Endodermal cell (in vitro differentiated cells): ENCODE measurements around the gene SBF2. TPM values are rescaled to one million over a fixed set of nuclear protein-coding genes. Genes with fewer than 3 reads are reported as not detected.
"Not testable (repeated sequence)": the region's sequence is repeated elsewhere in the genome, so short reads cannot be mapped to it uniquely, and the experiment has no call there.

Source experiments
- DNase-seq: peaks from one replicate; pipeline ENCODE4 v3.0.0-alpha.2; 2017
- H3K27ac ChIP-seq: 2 replicates; pipeline ENCODE4 v1.5.1; 2013; ENCODE audit warnings: mild to moderate bottlenecking, low read depth, low read length, moderate library complexity
- H3K27me3 ChIP-seq: 2 replicates; pipeline ENCODE4 v1.6.1; 2013; ENCODE audit warnings: mild to moderate bottlenecking, low read length, moderate library complexity; ENCODE audit not compliant: insufficient read depth, control insufficient read depth, poor library complexity, severe bottlenecking
- H3K36me3 ChIP-seq: 2 replicates; pipeline ENCODE4 v1.7.0; 2013; ENCODE audit warnings: mild to moderate bottlenecking, low read length, moderate library complexity; ENCODE audit not compliant: control insufficient read depth, insufficient read depth
- H3K4me1 ChIP-seq: one replicate; pipeline ENCODE4 v1.7.0; 2013; ENCODE audit warnings: low read length; ENCODE audit not compliant: control insufficient read depth, insufficient read depth
- H3K4me3 ChIP-seq: 2 replicates; pipeline ENCODE4 v1.5.1; 2013; ENCODE audit warnings: mild to moderate bottlenecking, low read length, moderate library complexity
- H3K9ac ChIP-seq: 2 replicates; pipeline ENCODE4 v1.6.1; 2013; ENCODE audit warnings: mild to moderate bottlenecking, low read length, moderate library complexity; ENCODE audit not compliant: poor library complexity, severe bottlenecking; ENCODE audit errors: extremely low read depth
- H3K9me3 ChIP-seq: 2 replicates; pipeline ENCODE4 v1.6.1; 2013; ENCODE audit warnings: mild to moderate bottlenecking, low read length, moderate library complexity; ENCODE audit not compliant: control insufficient read depth
- H3K27ac Mint-ChIP-seq: 2 replicates; pipeline ENCODE4 v1.8.0; 2020; ENCODE audit warnings: mixed read lengths
- H3K27me3 Mint-ChIP-seq: 2 replicates; pipeline ENCODE4 v1.8.0; 2021; ENCODE audit warnings: mild to moderate bottlenecking, mixed read lengths; ENCODE audit not compliant: insufficient read depth
- H3K36me3 Mint-ChIP-seq: 2 replicates; pipeline ENCODE4 v1.8.0; 2020; ENCODE audit warnings: low read depth, mixed read lengths
- H3K4me1 Mint-ChIP-seq: 2 replicates; pipeline ENCODE4 v1.8.0; 2020; ENCODE audit warnings: mixed read lengths
- H3K4me3 Mint-ChIP-seq: 2 replicates; pipeline ENCODE4 v1.8.0; 2020; ENCODE audit warnings: mild to moderate bottlenecking, moderate library complexity, mixed read lengths
- H3K9me3 Mint-ChIP-seq: 2 replicates; pipeline ENCODE4 v1.8.0; 2020; ENCODE audit warnings: mild to moderate bottlenecking, mixed read lengths
- WGBS, 2 experiments: methylation state at CpG; one replicate each; pipeline versions ENCODE4 v1.1.5 to v1.1.7; 2013; ENCODE audit warnings: missing lambda C conversion rate in 2 of 2, mixed read lengths in 1 of 2; ENCODE audit not compliant: insufficient coverage in 1 of 2, insufficient read length in 1 of 2; 5-methylcytosine and 5-hydroxymethylcytosine counted together
- total RNA-seq, 2 donors: library from RNA; stranded (reverse); fragmentation: NEBNext Ultra II Directional in 1 of 2; extraction: Animal tissue kit (Norgen Biotek cat#: 25700) in 1 of 2; gene quantifications; 2 replicates in 1 of 2; 3 replicates in 1 of 2; pipeline ENCODE4 v1.2.1, GENCODE V29; 2021
- TF ChIP-seq, protein P1 (sequence below): fragments of 200-600 bp; sonication (generic); conservative IDR thresholded peaks from 2 replicates; pipeline ENCODE4 v1.5.0; 2021; ENCODE audit warnings: antibody characterized with exemption, mild to moderate bottlenecking

SBF2 gene
- total RNA-seq, 2 donors from 2014 or later, result 27.1 to 32.5 TPM

DNA sequence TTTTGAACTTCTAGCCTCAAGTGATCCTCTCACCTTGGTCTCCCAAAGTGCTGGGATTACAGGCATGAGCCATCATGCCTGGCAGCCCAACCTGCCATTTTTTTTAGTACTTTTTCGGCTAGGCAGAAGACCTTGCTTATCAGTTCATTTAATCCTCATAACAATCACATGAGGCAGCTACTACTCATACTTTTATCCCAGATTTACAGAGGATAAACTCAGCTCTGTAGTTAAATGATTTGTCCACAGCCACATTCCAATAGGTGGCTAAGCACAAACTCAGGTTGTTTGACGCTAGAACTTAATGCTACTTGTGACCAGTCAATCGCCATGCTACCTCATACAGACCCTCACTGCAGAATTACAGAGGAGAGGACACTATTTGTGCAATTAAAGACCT lies 28.1 kb downstream of the SBF2 start:
- Mint-ChIP-seq H3K9me3 (no peaks in the 10 kb centered on the region), H3K27ac (no peak overlapping the region), H3K27me3 (no peaks in the 10 kb centered on the region), H3K4me3 (no peak overlapping the region), H3K36me3 (peaks cover 6% of the 10 kb centered on the region), H3K4me1 (peaks cover 10% of the 10 kb centered on the region)
- peaks cover 3% of the 10 kb centered on the region for H3K36me3 ChIP-seq
- H3K27ac ChIP-seq, result no peak overlapping the region
- DNase-seq, result no peak
- WGBS, 2 experiments, result 85 to 100% methylated on average over 1 to 3 of the region's 3 CpGs
- no peaks in the 10 kb centered on the region for H3K4me1 ChIP-seq
- TF ChIP-seq, protein P1, sequence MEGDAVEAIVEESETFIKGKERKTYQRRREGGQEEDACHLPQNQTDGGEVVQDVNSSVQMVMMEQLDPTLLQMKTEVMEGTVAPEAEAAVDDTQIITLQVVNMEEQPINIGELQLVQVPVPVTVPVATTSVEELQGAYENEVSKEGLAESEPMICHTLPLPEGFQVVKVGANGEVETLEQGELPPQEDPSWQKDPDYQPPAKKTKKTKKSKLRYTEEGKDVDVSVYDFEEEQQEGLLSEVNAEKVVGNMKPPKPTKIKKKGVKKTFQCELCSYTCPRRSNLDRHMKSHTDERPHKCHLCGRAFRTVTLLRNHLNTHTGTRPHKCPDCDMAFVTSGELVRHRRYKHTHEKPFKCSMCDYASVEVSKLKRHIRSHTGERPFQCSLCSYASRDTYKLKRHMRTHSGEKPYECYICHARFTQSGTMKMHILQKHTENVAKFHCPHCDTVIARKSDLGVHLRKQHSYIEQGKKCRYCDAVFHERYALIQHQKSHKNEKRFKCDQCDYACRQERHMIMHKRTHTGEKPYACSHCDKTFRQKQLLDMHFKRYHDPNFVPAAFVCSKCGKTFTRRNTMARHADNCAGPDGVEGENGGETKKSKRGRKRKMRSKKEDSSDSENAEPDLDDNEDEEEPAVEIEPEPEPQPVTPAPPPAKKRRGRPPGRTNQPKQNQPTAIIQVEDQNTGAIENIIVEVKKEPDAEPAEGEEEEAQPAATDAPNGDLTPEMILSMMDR, result no peak
- no peaks in the 10 kb centered on the region for H3K9me3 ChIP-seq
- no peaks in the 10 kb centered on the region for H3K27me3 ChIP-seq
- H3K9ac ChIP-seq, result no peak overlapping the region
- no peak overlapping the region for H3K4me3 ChIP-seq

DNA sequence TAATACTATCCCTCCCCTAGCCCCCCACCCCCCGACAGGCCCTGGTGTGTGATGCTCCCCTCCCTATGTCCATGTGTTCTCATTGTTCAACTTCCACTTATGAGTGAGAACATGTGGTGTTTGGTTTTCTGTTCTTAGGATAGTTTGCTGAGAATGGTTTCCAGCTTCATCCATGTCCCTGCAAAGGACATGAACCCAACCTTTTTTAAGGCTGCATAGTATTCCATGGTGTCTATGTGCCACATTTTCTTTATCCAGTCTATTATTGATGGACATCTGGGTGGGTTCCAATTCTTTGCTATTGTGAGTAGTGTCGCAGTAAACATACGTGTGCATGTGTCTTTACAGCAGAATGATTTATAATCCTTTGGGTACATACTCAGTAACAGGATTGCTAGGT lies 29.3 kb downstream of the SBF2 start:
- H3K4me1 Mint-ChIP-seq, result peaks cover 10% of the 10 kb centered on the region
- not testable (repeated sequence) for H3K27me3 Mint-ChIP-seq, H3K27me3 ChIP-seq, H3K4me3 ChIP-seq, H3K27ac Mint-ChIP-seq, H3K9ac ChIP-seq, H3K4me1 ChIP-seq, H3K27ac ChIP-seq, DNase-seq, H3K9me3 Mint-ChIP-seq, H3K4me3 Mint-ChIP-seq, H3K9me3 ChIP-seq, H3K36me3 ChIP-seq, H3K36me3 Mint-ChIP-seq
- WGBS, 2 experiments, result 100% methylated on average over 2 of the region's 3 CpGs

- Histone ChIP-seq H3K4me1 (no peaks in the 10 kb centered on the region), H3K9me3 (no peaks in the 10 kb centered on the region), H3K4me3 (no peak overlapping the region), H3K27me3 (no peaks in the 10 kb centered on the region), H3K9ac (no peak overlapping the region), H3K36me3 (peaks cover 3% of the 10 kb centered on the region), H3K27ac (no peak overlapping the region)
- DNase-seq, result no peak
- no peak overlapping the region for H3K27ac Mint-ChIP-seq
- no peaks in the 10 kb centered on the region for H3K27me3 Mint-ChIP-seq
- H3K4me3 Mint-ChIP-seq, result no peak overlapping the region
- H3K9me3 Mint-ChIP-seq, result no peaks in the 10 kb centered on the region
- peaks cover 10% of the 10 kb centered on the region for H3K4me1 Mint-ChIP-seq
- TF ChIP-seq, protein P1, result no peak
- H3K36me3 Mint-ChIP-seq, result peaks cover 6% of the 10 kb centered on the region
Observed at GRCh38 chr11:10263929-10264328, 30.1 kb downstream of the SBF2 start.

GRCh38 chr11:10261821-10262220 lies 32.2 kb downstream of the SBF2 start:
- Mint-ChIP-seq H3K27me3 (no peaks in the 10 kb centered on the region), H3K4me1 (no peaks in the 10 kb centered on the region), H3K27ac (no peak overlapping the region), H3K36me3 (peaks cover 6% of the 10 kb centered on the region), H3K9me3 (no peaks in the 10 kb centered on the region), H3K4me3 (no peak overlapping the region)
- Histone ChIP-seq H3K9ac (no peak overlapping the region), H3K4me3 (no peak overlapping the region), H3K36me3 (peaks cover 3% of the 10 kb centered on the region), H3K9me3 (no peaks in the 10 kb centered on the region), H3K27ac (no peak overlapping the region), H3K4me1 (no peaks in the 10 kb centered on the region), H3K27me3 (no peaks in the 10 kb centered on the region)
- TF ChIP-seq, protein P1, result no peak
- DNase-seq, result no peak
